HCT116 (cell line): Measurements from ENCODE around the gene TAF11L8. TPM values are rescaled to one million over a fixed set of nuclear protein-coding genes. Genes with fewer than 3 reads are reported as not detected.
"Not testable (repeated sequence)": the region's sequence is repeated elsewhere in the genome, so short reads cannot be mapped to it uniquely, and the experiment has no call there.

Experiments
- ATAC-seq: fragments of 200-7000 bp; cut with Tn5 transposase; 2 replicates; pipeline ENCODE4 v1.9.1; 2020; ENCODE audit warnings: mild to moderate bottlenecking, moderate library complexity
- BruUV-seq: library from RNA; stranded (reverse); fragments of 400-500 nt; replicated peaks from 2 replicates; lab custom pipeline; 2021; lab: Mats Ljungman, UMichigan
- CTCF ChIA-PET: fragments of 300-600 bp; sonication (Branson Sonifier 250); formaldehyde crosslinking; loops from one replicate; lab custom pipeline; 2021; ENCODE audit warnings: antibody characterized with exemption; lab: Charles Lee
- POLR2A ChIA-PET: fragments of 300-600, 350-600 bp; sonication (Branson Sonifier 250); formaldehyde crosslinking; loops from one replicate; lab custom pipeline; 2021; ENCODE audit warnings: antibody characterized with exemption; lab: Charles Lee
- RAD21 ChIA-PET, 2 experiments: fragments of 300-600 bp; sonication (Branson Sonifier 250); formaldehyde crosslinking; loops; one replicate each; lab custom pipeline; 2023; ENCODE audit warnings: low total read pairs in 2 of 2; ENCODE audit not compliant: uncharacterized antibody in 2 of 2, unreplicated experiment in 2 of 2, low non-redundant PET in 1 of 2; lab: Charles Lee
- DNase-seq: peaks from one replicate; pipeline ENCODE4 v3.0.0-alpha.2; 2010; ENCODE audit warnings: low read depth, low spot score
- H2AFZ ChIP-seq: fragments of 200-600 bp; shearing (Covaris generic), sonication (generic); 2 replicates; pipeline ENCODE4 v1.6.1; 2017; ENCODE audit warnings: low read depth, mixed run types, mixed read lengths, antibody characterized with exemption, low read length; ENCODE audit not compliant: poor library complexity, severe bottlenecking
- H3K27ac ChIP-seq: 2 replicates; pipeline ENCODE4 v1.5.1; 2012; ENCODE audit warnings: low read depth, low read length
- H3K27me3 ChIP-seq: fragments of 200-600 bp; sonication (generic); 2 replicates; pipeline ENCODE4 v1.6.1; 2016; ENCODE audit warnings: mixed run types, low read length, mixed read lengths; ENCODE audit not compliant: insufficient read depth
- H3K36me3 ChIP-seq, 2 experiments: fragments of 200-500 bp in 1 of 2; fragments of 200-600 bp in 1 of 2; sonication (Bioruptor generic) in 1 of 2; sonication (generic) in 1 of 2; 2 replicates each; pipeline versions ENCODE4 v1.5.1 to v1.6.1; 2014 to 2016; ENCODE audit warnings: low read length in 2 of 2, inconsistent platforms in 1 of 2, mixed read lengths in 1 of 2, mixed run types in 1 of 2; ENCODE audit not compliant: insufficient read depth in 2 of 2, control insufficient read depth in 1 of 2
- H3K4me1 ChIP-seq, 2 experiments: fragments of 200-600 bp in 1 of 2; sonication (generic) in 1 of 2; 2 replicates each; pipeline versions ENCODE4 v1.5.1 to v1.6.1; 2012 to 2017; ENCODE audit warnings: low read length in 2 of 2, inconsistent platforms in 1 of 2, mild to moderate bottlenecking in 1 of 2, mixed read lengths in 1 of 2, mixed run types in 1 of 2, moderate library complexity in 1 of 2; ENCODE audit not compliant: insufficient read depth in 2 of 2, control insufficient read depth in 1 of 2
- H3K4me2 ChIP-seq: fragments of 200-600 bp; sonication (generic); 2 replicates; pipeline ENCODE4 v1.6.1; 2017; ENCODE audit warnings: mixed run types, low read length, mixed read lengths
- H3K4me3 ChIP-seq, 2 experiments: fragments of 200-600 bp in 1 of 2; sonication (generic) in 1 of 2; replicated peaks in 1 of 2; 2 replicates each; pipeline ENCODE4 v1.5.1; 2011 to 2016; ENCODE audit warnings: low read length in 2 of 2, control low read depth in 1 of 2, low read depth in 1 of 2, mild to moderate bottlenecking in 1 of 2, mixed read lengths in 1 of 2, mixed run types in 1 of 2
- H3K79me2 ChIP-seq: fragments of 200-600 bp; sonication (generic); 2 replicates; pipeline ENCODE4 v1.6.1; 2017; ENCODE audit warnings: mild to moderate bottlenecking, mixed run types, low read length, moderate library complexity, mixed read lengths; ENCODE audit not compliant: insufficient read depth
- H3K9ac ChIP-seq: fragments of 200-600 bp; sonication (generic); 2 replicates; pipeline ENCODE4 v1.6.1; 2016; ENCODE audit warnings: low read length, mixed read lengths
- H3K9me2 ChIP-seq: fragments of 200-600 bp; sonication (generic), shearing (Covaris generic); 2 replicates; pipeline ENCODE4 v1.6.1; 2017; ENCODE audit warnings: mixed run types, mild to moderate bottlenecking, moderate library complexity; ENCODE audit not compliant: insufficient read depth
- H3K9me3 ChIP-seq, 2 experiments: fragments of 200-500 bp in 1 of 2; fragments of 200-600 bp in 1 of 2; sonication (Bioruptor generic) in 1 of 2; sonication (generic) in 1 of 2; 2 replicates each; pipeline ENCODE4 v1.6.1; 2014 to 2017; ENCODE audit warnings: low read length in 2 of 2, mixed read lengths in 2 of 2, inconsistent platforms in 1 of 2, low read depth in 1 of 2, mild to moderate bottlenecking in 1 of 2, mixed run types in 1 of 2, moderate library complexity in 1 of 2; ENCODE audit not compliant: control insufficient read depth in 1 of 2, insufficient read depth in 1 of 2
- H4K20me1 ChIP-seq: fragments of 200-600 bp; sonication (generic), shearing (Covaris generic); 2 replicates; pipeline ENCODE4 v1.6.1; 2017; ENCODE audit warnings: mixed run types, mild to moderate bottlenecking, moderate library complexity; ENCODE audit not compliant: insufficient read depth
- REST ChIP-seq: IDR thresholded peaks from 2 replicates; pipeline ENCODE4 v1.6.1; 2012; ENCODE audit warnings: low read depth
- ZBTB33 ChIP-seq: IDR thresholded peaks from 2 replicates; pipeline ENCODE4 v1.6.1; 2011; ENCODE audit warnings: mild to moderate bottlenecking, low read length, moderate library complexity; ENCODE audit not compliant: insufficient replicate concordance; ENCODE audit errors: extremely low read depth
- intact Hi-C: fragments of 100-400 bp; cut with micrococcal nuclease; formaldehyde crosslinking; loops from 2 replicates; pipeline ENCODE4 v1.10.0; 2022
- total RNA-seq: library from RNA; stranded (reverse); gene quantifications from one replicate; pipeline ENCODE4 v1.2.1, GENCODE V29; 2021; ENCODE audit not compliant: unreplicated experiment

TAF11L8 gene
- total RNA-seq, 1 experiment from 2014 or later: not detected

- H3K4me1 ChIP-seq: no peaks in the 10 kb centered on the region
- H4K20me1 ChIP-seq: no peaks in the 10 kb centered on the region
- H3K9me2 ChIP-seq: no peaks in the 10 kb centered on the region
- H3K4me2 ChIP-seq: no peak overlapping the region
- H3K9me3 ChIP-seq: no peaks in the 10 kb centered on the region; a peak in 1 of 4 replicates
- H3K27ac ChIP-seq: no peak overlapping the region
- H3K4me3 ChIP-seq: no peak overlapping the region
- no peaks in the 10 kb centered on the region for H3K36me3 ChIP-seq
- DNase-seq: no peak
- intact Hi-C loops: no loop called here
- POLR2A ChIA-PET: no interaction called here
- no peak for ATAC-seq
- no peaks in the 10 kb centered on the region for H3K27me3 ChIP-seq
- CTCF ChIA-PET: no interaction called here
- RAD21 ChIA-PET: no interaction called here
- BruUV-seq: no TSS peak
- H3K9ac ChIP-seq: no peak overlapping the region
- TF ChIP-seq REST: no peak
- H2AFZ ChIP-seq: no peak overlapping the region
- no peaks in the 10 kb centered on the region for H3K79me2 ChIP-seq
Measured at GRCh38 chr5:17619354-17619753, 28.6 kb upstream of the TAF11L8 start.

- POLR2A ChIA-PET: no interaction called here
- CTCF ChIA-PET: no interaction called here
- no peaks in the 10 kb centered on the region for H3K79me2 ChIP-seq
- no peak overlapping the region for H3K4me2 ChIP-seq
- H3K4me1 ChIP-seq: no peaks in the 10 kb centered on the region
- no TSS peak for BruUV-seq
- H3K9me3 ChIP-seq: no peaks in the 10 kb centered on the region; a peak in 1 of 4 replicates
- no peak overlapping the region for H3K27ac ChIP-seq
- DNase-seq: no peak
- RAD21 ChIA-PET: no interaction called here
- no peak for ATAC-seq
- H3K36me3 ChIP-seq: no peaks in the 10 kb centered on the region
- intact Hi-C loops: no loop called here
- H3K4me3 ChIP-seq: no peak overlapping the region
- no peak for TF ChIP-seq ZBTB33
- no peaks in the 10 kb centered on the region for H4K20me1 ChIP-seq
- H2AFZ ChIP-seq: no peak overlapping the region
- no peak overlapping the region for H3K9ac ChIP-seq
- H3K9me2 ChIP-seq: no peaks in the 10 kb centered on the region
- H3K27me3 ChIP-seq: no peaks in the 10 kb centered on the region
Measured at GRCh38 chr5:17614872-17615605, 24.3 kb upstream of the TAF11L8 start.

GRCh38 chr5:17610092-17610491 lies 19.3 kb upstream of the TAF11L8 start, which contains the start of gene TAF11L12:
TAF11L12 (plus strand) TSS chr5:17610392.
- H3K4me2 ChIP-seq, H3K79me2 ChIP-seq, ATAC-seq, H3K9me3 ChIP-seq, POLR2A ChIA-PET, H3K9ac ChIP-seq, H3K27me3 ChIP-seq, H2AFZ ChIP-seq, H4K20me1 ChIP-seq, H3K36me3 ChIP-seq, DNase-seq, H3K27ac ChIP-seq, RAD21 ChIA-PET, H3K9me2 ChIP-seq, CTCF ChIA-PET, BruUV-seq, H3K4me3 ChIP-seq, intact Hi-C loops, H3K4me1 ChIP-seq: not testable (repeated sequence)
